Activated B cell treated with CpG ODN at 0.5 μM for 24 hours (primary cell): Measurements from ENCODE around the gene PAPPA. TPM values are rescaled to one million over a fixed set of nuclear protein-coding genes. Genes with fewer than 3 reads are reported as not detected.

Source experiments
- ATAC-seq: fragments of 200-7000 bp; cut with Tn5 transposase; one replicate; pipeline ENCODE4 v1.10.0; 2021; ENCODE audit warnings: low read depth, mild to moderate bottlenecking, moderate library complexity
- CTCF ChIA-PET: fragments of 350-600 bp; sonication (Branson Sonifier 250); formaldehyde crosslinking; loops from one replicate; lab custom pipeline; 2021; ENCODE audit warnings: antibody characterized with exemption; lab: Charles Lee
- POLR2A ChIA-PET: fragments of 350-600 bp; sonication (Branson Sonifier 250); formaldehyde crosslinking; loops from one replicate; lab custom pipeline; 2021; ENCODE audit warnings: antibody characterized with exemption; lab: Charles Lee
- DNase-seq: peaks from one replicate; pipeline ENCODE4 v3.0.0; 2022
- H3K27ac Mint-ChIP-seq: one replicate; pipeline ENCODE4 v1.8.0; 2020; ENCODE audit warnings: mixed read lengths
- H3K27me3 Mint-ChIP-seq: one replicate; pipeline ENCODE4 v1.8.0; 2021; ENCODE audit warnings: mixed read lengths
- H3K36me3 Mint-ChIP-seq: one replicate; pipeline ENCODE4 v1.8.0; 2021; ENCODE audit warnings: low read depth, mixed read lengths
- H3K4me1 Mint-ChIP-seq: one replicate; pipeline ENCODE4 v1.8.0; 2021; ENCODE audit warnings: mixed read lengths
- H3K4me3 Mint-ChIP-seq: one replicate; pipeline ENCODE4 v1.8.0; 2020; ENCODE audit warnings: mild to moderate bottlenecking, mixed read lengths
- H3K9me3 Mint-ChIP-seq: one replicate; pipeline ENCODE4 v1.8.0; 2020; ENCODE audit warnings: mixed read lengths
- intact Hi-C: fragments of 100-400 bp; cut with micrococcal nuclease; formaldehyde crosslinking; loops from one replicate; pipeline ENCODE4 v1.15.1; 2024
- total RNA-seq: library from RNA; stranded (reverse); gene quantifications from 2 replicates; pipeline ENCODE4 v1.2.3, GENCODE V29; 2022
- TF ChIP-seq, protein P1 (sequence below): fragments of 200-600 bp; IDR thresholded peaks from one replicate; pipeline ENCODE4 v1.8.0; 2022; ENCODE audit warnings: antibody characterized with exemption, mild to moderate bottlenecking

PAPPA gene
- total RNA-seq, 1 donor from 2014 or later, result not detected

DNA sequence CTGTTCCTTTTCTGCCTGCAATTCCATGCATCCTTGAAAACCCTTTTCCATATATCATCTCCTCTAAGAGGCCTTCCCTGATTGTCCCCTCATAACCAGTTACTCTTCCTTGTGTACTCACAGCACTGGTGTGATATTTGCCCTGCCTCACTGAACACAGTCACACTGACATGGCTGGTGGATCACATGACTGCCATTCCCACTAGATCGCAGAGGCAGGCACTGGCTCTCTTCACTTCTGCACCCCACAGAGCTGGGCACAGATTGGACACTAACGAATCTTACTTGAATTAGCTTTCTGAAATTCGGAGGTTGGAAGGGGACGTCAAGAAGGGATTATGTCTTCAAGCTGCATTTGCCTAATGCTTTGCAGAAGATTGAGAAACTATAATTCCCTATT, 208.0 kb downstream of the PAPPA start:
- H3K27me3 Mint-ChIP-seq, result no peaks in the 10 kb centered on the region
- no peaks in the 10 kb centered on the region for H3K36me3 Mint-ChIP-seq
- no peak overlapping the region for H3K27ac Mint-ChIP-seq
- ATAC-seq (no peak), DNase-seq (no peak)
- no peaks in the 10 kb centered on the region for H3K4me1 Mint-ChIP-seq
- POLR2A ChIA-PET, result no interaction called here
- CTCF ChIA-PET, result no interaction called here
- intact Hi-C loops, result no loop called here
- H3K4me3 Mint-ChIP-seq, result no peak overlapping the region
- TF ChIP-seq, protein P1, sequence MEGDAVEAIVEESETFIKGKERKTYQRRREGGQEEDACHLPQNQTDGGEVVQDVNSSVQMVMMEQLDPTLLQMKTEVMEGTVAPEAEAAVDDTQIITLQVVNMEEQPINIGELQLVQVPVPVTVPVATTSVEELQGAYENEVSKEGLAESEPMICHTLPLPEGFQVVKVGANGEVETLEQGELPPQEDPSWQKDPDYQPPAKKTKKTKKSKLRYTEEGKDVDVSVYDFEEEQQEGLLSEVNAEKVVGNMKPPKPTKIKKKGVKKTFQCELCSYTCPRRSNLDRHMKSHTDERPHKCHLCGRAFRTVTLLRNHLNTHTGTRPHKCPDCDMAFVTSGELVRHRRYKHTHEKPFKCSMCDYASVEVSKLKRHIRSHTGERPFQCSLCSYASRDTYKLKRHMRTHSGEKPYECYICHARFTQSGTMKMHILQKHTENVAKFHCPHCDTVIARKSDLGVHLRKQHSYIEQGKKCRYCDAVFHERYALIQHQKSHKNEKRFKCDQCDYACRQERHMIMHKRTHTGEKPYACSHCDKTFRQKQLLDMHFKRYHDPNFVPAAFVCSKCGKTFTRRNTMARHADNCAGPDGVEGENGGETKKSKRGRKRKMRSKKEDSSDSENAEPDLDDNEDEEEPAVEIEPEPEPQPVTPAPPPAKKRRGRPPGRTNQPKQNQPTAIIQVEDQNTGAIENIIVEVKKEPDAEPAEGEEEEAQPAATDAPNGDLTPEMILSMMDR, result no peak
- no peaks in the 10 kb centered on the region for H3K9me3 Mint-ChIP-seq

- H3K36me3 Mint-ChIP-seq, result no peaks in the 10 kb centered on the region
- no peaks in the 10 kb centered on the region for H3K4me1 Mint-ChIP-seq
- ATAC-seq (no peak), DNase-seq (no peak)
- TF ChIP-seq, protein P1, result no peak
- H3K4me3 Mint-ChIP-seq, result no peak overlapping the region
- CTCF ChIA-PET, result no interaction called here
- no peaks in the 10 kb centered on the region for H3K9me3 Mint-ChIP-seq
- H3K27ac Mint-ChIP-seq, result no peak overlapping the region
- intact Hi-C loops, result no loop called here
- POLR2A ChIA-PET, result no interaction called here
- no peaks in the 10 kb centered on the region for H3K27me3 Mint-ChIP-seq
Measured at GRCh38 chr9:116362493-116362892, 208.9 kb downstream of the PAPPA start.

DNA sequence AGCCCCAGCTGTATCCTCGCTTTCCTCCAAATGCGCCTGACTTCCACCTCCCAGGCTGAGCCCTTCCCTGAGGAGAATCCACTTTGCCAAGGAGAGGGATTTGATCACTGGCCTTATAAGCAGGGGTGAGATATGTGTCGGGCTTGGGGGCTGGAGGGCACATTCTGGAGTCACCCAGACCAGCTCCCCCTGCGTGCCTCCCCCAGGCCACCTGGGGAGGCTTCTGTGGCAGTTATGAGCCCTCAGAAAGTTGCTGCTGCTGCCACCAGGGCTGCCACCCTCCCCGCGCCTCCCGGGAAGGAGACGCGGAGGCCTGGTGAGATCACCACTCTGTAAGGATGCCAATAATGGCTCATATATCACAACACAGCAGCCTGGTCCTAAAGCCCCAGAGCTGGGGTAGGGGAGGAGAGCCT, 211.5 kb downstream of the PAPPA start:
- POLR2A ChIA-PET, result no interaction called here
- Mint-ChIP-seq H3K27ac (no peak overlapping the region), H3K4me1 (no peaks in the 10 kb centered on the region), H3K27me3 (no peaks in the 10 kb centered on the region), H3K36me3 (no peaks in the 10 kb centered on the region), H3K9me3 (no peaks in the 10 kb centered on the region), H3K4me3 (no peak overlapping the region)
- CTCF ChIA-PET, result no interaction called here
- ATAC-seq, result no peak
- no peak for DNase-seq
- intact Hi-C loops, result no loop called here
- TF ChIP-seq, protein P1, result no peak

GRCh38 chr9:116366241-116366640, 212.7 kb downstream of the PAPPA start:
- POLR2A ChIA-PET, result no interaction called here
- CTCF ChIA-PET, result no interaction called here

DNA sequence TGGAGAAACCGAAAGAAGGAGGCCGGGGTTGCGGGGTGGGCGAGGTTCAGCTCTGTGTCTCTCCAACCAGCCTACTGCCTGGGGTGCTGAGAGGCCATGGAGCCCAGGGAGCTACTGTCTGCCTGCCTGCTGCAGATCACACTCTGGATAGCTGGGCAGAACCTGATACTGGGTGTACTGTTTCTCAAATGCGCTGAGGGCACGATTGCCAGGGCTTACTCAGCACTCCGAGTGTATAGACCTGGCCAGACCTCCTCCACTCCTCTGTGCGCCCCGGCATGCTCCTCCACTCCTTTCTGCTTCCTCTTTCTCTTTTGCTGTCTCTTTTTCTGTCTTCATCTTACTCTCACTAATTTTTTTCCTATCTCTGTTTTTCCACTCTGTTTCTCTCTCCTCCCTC, 215.1 kb downstream of the PAPPA start:
- Mint-ChIP-seq H3K27ac (no peak overlapping the region), H3K4me1 (no peaks in the 10 kb centered on the region), H3K27me3 (no peaks in the 10 kb centered on the region), H3K9me3 (no peaks in the 10 kb centered on the region), H3K4me3 (no peak overlapping the region), H3K36me3 (no peaks in the 10 kb centered on the region)
- intact Hi-C loops, result no loop called here
- POLR2A ChIA-PET, result no interaction called here
- ATAC-seq, result no peak
- CTCF ChIA-PET, result no interaction called here
- no peak for DNase-seq
- TF ChIP-seq, protein P1, result no peak

More at GRCh38 chr9:116366241-116366640, 212.7 kb downstream of the PAPPA start:
- intact Hi-C loops, result no loop called here
- TF ChIP-seq, protein P1, result no peak
- no peaks in the 10 kb centered on the region for H3K27me3 Mint-ChIP-seq
- DNase-seq, result no peak
- no peak overlapping the region for H3K4me3 Mint-ChIP-seq
- no peak overlapping the region for H3K27ac Mint-ChIP-seq
- H3K9me3 Mint-ChIP-seq, result no peaks in the 10 kb centered on the region
- H3K4me1 Mint-ChIP-seq, result no peaks in the 10 kb centered on the region
- ATAC-seq, result no peak
- no peaks in the 10 kb centered on the region for H3K36me3 Mint-ChIP-seq
